Ectodermal cell (in vitro differentiated cells): ENCODE measurements around the gene TRPM4.

Experiments used
- H3K27ac ChIP-seq: 2 replicates; pipeline ENCODE4 v1.7.0; 2013; ENCODE audit warnings: mild to moderate bottlenecking, low read depth, low read length; ENCODE audit not compliant: insufficient read depth, poor library complexity, severe bottlenecking
- H3K27me3 ChIP-seq: 2 replicates; pipeline ENCODE4 v1.7.0; 2013; ENCODE audit warnings: mild to moderate bottlenecking, low read length; ENCODE audit not compliant: insufficient read depth, control insufficient read depth, poor library complexity, severe bottlenecking
- H3K36me3 ChIP-seq: one replicate; pipeline ENCODE4 v1.7.0; 2013; ENCODE audit warnings: low read length; ENCODE audit not compliant: control insufficient read depth, insufficient read depth
- H3K4me1 ChIP-seq: one replicate; pipeline ENCODE4 v1.7.0; 2013; ENCODE audit warnings: low read length; ENCODE audit not compliant: control insufficient read depth, insufficient read depth
- H3K4me3 ChIP-seq: 2 replicates; pipeline ENCODE4 v1.7.0; 2013; ENCODE audit warnings: low read depth, low read length, control low read depth; ENCODE audit not compliant: insufficient read depth
- H3K9me3 ChIP-seq: 2 replicates; pipeline ENCODE4 v1.7.0; 2013; ENCODE audit warnings: mild to moderate bottlenecking, low read length, moderate library complexity; ENCODE audit not compliant: control insufficient read depth
- WGBS, 2 experiments: methylation state at CpG; one replicate each; pipeline ENCODE4 v1.1.7; 2013; ENCODE audit warnings: missing lambda C conversion rate in 2 of 2; 5-methylcytosine and 5-hydroxymethylcytosine counted together

TRPM4 gene

GRCh38 chr19:49150944-49151243 is 6.7 kb upstream of the TRPM4 start:
- H3K9me3 ChIP-seq, result no peaks in the 10 kb centered on the region
- 16 to 17% methylated on average over 16 of the region's 16 CpGs for WGBS, 2 experiments
- no peaks in the 10 kb centered on the region for H3K36me3 ChIP-seq
- peaks cover 31% of the 10 kb centered on the region for H3K27me3 ChIP-seq
- peak overlapping the region; percentile 80 for H3K4me3 ChIP-seq
- peaks cover 14% of the 10 kb centered on the region for H3K4me1 ChIP-seq
- H3K27ac ChIP-seq, result no peak overlapping the region

- Histone ChIP-seq H3K4me3 (no peak overlapping the region), H3K9me3 (no peaks in the 10 kb centered on the region), H3K27ac (no peak overlapping the region), H3K27me3 (peaks cover 31% of the 10 kb centered on the region), H3K4me1 (peaks cover 19% of the 10 kb centered on the region), H3K36me3 (no peaks in the 10 kb centered on the region)
- 12 to 14% methylated on average over 45 of the region's 45 CpGs for WGBS, 2 experiments
Observed at GRCh38 chr19:49151267-49152118, 6.1 kb upstream of the TRPM4 start.

GRCh38 chr19:49152119-49152550 is 5.5 kb upstream of the TRPM4 start:
- no peaks in the 10 kb centered on the region for H3K9me3 ChIP-seq
- H3K27ac ChIP-seq, result no peak overlapping the region
- H3K27me3 ChIP-seq, result peaks cover 36% of the 10 kb centered on the region
- WGBS, 2 experiments, result 50 to 56% methylated on average over 10 of the region's 10 CpGs
- peaks cover 19% of the 10 kb centered on the region for H3K4me1 ChIP-seq
- no peaks in the 10 kb centered on the region for H3K36me3 ChIP-seq
- no peak overlapping the region for H3K4me3 ChIP-seq

- Histone ChIP-seq H3K9me3 (no peaks in the 10 kb centered on the region), H3K4me1 (peaks cover 14% of the 10 kb centered on the region), H3K4me3 (no peak overlapping the region), H3K36me3 (no peaks in the 10 kb centered on the region), H3K27ac (no peak overlapping the region), H3K27me3 (peaks cover 44% of the 10 kb centered on the region)
- WGBS, 2 experiments, result 90 to 91% methylated on average over 10 of the region's 10 CpGs
Observed at GRCh38 chr19:49153167-49153809, 4.3 kb upstream of the TRPM4 start.

- no peak overlapping the region for H3K27ac ChIP-seq
- no peaks in the 10 kb centered on the region for H3K36me3 ChIP-seq
- WGBS, 2 experiments, result 90 to 93% methylated on average over 6 of the region's 6 CpGs
- H3K9me3 ChIP-seq, result no peaks in the 10 kb centered on the region
- no peak overlapping the region for H3K4me3 ChIP-seq
- peaks cover 12% of the 10 kb centered on the region for H3K4me1 ChIP-seq
- peaks cover 49% of the 10 kb centered on the region for H3K27me3 ChIP-seq
Observed at GRCh38 chr19:49154279-49154678, 3.3 kb upstream of the TRPM4 start.

- Histone ChIP-seq H3K4me1 (peaks cover 12% of the 10 kb centered on the region), H3K27ac (no peak within 1 kb of the TSS), H3K27me3 (peaks cover 49% of the 10 kb centered on the region), H3K4me3 (no peak within 1 kb of the TSS), H3K9me3 (no peaks in the 10 kb centered on the region), H3K36me3 (no peaks in the 10 kb centered on the region)
- WGBS, 2 experiments, result 64 to 70% methylated on average over 19 of the region's 19 CpGs
Observed at GRCh38 chr19:49155005-49155819, 2.4 kb upstream of the TRPM4 start, which contains the start of gene HRC. Gene HRC, minus strand, starts transcription at chr19:49155396. Its CDS starts 159 bp downstream, at chr19:49155237.

GRCh38 chr19:49155820-49156346 is 1.7 kb upstream of the TRPM4 start:
- Histone ChIP-seq H3K36me3 (no peaks in the 10 kb centered on the region), H3K4me3 (no peak overlapping the region), H3K27me3 (peaks cover 45% of the 10 kb centered on the region), H3K9me3 (no peaks in the 10 kb centered on the region), H3K4me1 (peaks cover 9% of the 10 kb centered on the region), H3K27ac (no peak overlapping the region)
- WGBS, 2 experiments, result 23 to 28% methylated on average over 4 of the region's 4 CpGs

GRCh38 chr19:49160450-49161189 is 3.0 kb downstream of the TRPM4 start:
- Histone ChIP-seq H3K4me3 (no peak overlapping the region), H3K9me3 (no peaks in the 10 kb centered on the region), H3K27me3 (peaks cover 18% of the 10 kb centered on the region), H3K27ac (no peak overlapping the region), H3K4me1 (peaks cover 9% of the 10 kb centered on the region), H3K36me3 (no peaks in the 10 kb centered on the region)
- WGBS, 2 experiments, result 93 to 94% methylated on average over 13 of the region's 13 CpGs

- WGBS, 2 experiments, result 88 to 95% methylated on average over 4 of the region's 4 CpGs
- H3K4me3 ChIP-seq, result no peak overlapping the region
Observed at GRCh38 chr19:49161987-49162386, 4.4 kb downstream of the TRPM4 start.

More at GRCh38 chr19:49161987-49162386, 4.4 kb downstream of the TRPM4 start:
- H3K27me3 ChIP-seq, result peaks cover 14% of the 10 kb centered on the region
- H3K27ac ChIP-seq, result no peak overlapping the region
- H3K4me1 ChIP-seq, result peaks cover 3% of the 10 kb centered on the region
- no peaks in the 10 kb centered on the region for H3K9me3 ChIP-seq
- no peaks in the 10 kb centered on the region for H3K36me3 ChIP-seq
